ENCODE results near the gene USP17L11.
"Not testable (repeated sequence)": the region's sequence is repeated elsewhere in the genome, so short reads cannot be mapped to it uniquely, and the experiment has no call there.

GRCh38 chr4:9238461-9238860 is 23.3 kb downstream of the USP17L11 start:
- TF ChIP-seq, protein P1, sequence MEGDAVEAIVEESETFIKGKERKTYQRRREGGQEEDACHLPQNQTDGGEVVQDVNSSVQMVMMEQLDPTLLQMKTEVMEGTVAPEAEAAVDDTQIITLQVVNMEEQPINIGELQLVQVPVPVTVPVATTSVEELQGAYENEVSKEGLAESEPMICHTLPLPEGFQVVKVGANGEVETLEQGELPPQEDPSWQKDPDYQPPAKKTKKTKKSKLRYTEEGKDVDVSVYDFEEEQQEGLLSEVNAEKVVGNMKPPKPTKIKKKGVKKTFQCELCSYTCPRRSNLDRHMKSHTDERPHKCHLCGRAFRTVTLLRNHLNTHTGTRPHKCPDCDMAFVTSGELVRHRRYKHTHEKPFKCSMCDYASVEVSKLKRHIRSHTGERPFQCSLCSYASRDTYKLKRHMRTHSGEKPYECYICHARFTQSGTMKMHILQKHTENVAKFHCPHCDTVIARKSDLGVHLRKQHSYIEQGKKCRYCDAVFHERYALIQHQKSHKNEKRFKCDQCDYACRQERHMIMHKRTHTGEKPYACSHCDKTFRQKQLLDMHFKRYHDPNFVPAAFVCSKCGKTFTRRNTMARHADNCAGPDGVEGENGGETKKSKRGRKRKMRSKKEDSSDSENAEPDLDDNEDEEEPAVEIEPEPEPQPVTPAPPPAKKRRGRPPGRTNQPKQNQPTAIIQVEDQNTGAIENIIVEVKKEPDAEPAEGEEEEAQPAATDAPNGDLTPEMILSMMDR (IDR thresholded peaks at IDR 0.05): not testable (repeated sequence)
- TF ChIP-seq EP300 (IDR thresholded peaks at IDR 0.05): not testable (repeated sequence)

All from sigmoid colon (tissue), 4 donors.